Superior temporal gyrus (tissue), 1 donor: ENCODE data around the gene BTG4.

Source experiments
- DNase-seq: peaks from one replicate; pipeline ENCODE4 v3.0.0-alpha.2; 2016; ENCODE audit errors: extremely low spot score

BTG4 gene

DNA sequence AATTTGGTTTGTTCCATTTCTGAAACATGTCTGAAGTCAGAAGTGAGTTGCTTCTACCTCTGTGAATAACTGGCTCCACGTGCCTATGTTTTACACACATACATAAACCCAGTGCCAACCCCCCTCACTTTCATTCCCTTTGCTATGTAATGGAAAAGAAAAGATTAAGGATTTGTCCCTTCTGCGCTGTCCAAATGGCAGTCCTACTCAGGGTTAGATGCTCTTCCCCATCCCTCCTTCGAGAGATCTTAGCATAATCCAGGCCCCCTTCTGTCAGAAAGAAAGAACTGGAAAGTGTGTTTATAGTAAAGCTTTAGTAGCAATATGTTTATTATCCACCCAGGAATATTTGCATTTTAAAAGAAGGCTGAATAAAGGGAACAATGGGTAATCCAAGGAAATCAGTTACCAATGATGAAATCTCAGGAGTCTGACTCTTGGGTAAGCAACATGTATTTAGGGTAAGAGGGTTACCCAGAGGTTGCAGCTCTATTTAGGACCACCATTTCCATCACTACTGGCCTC is 25.2 kb upstream of the BTG4 start:
- DNase-seq = no peak

DNA sequence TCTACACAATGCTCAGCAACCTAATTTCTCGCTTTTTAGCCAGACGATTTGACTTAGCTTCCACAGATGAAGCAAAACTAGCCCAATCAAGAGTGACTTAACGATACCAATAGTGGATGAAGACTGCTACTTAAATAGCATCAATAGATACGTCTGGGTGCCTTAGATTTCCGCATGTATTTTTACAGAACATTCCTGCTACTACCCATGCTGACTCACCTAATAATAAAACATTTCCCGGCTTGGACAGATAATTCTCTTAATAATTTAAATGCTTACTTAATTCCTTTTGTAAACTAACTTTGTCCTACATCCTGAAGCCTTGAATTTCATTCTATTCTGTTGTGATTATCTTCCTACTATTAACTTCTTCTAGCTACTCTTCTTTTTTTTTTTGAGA is 23.1 kb upstream of the BTG4 start:
- no peak for DNase-seq

- DNase-seq = no peak
Observed at GRCh38 chr11:111532365-111532709, 20.2 kb upstream of the BTG4 start.

- no peak for DNase-seq
Observed at GRCh38 chr11:111531687-111532364, 19.6 kb upstream of the BTG4 start.

- DNase-seq = peak; percentile 80
Observed at GRCh38 chr11:111531136-111531535, 18.9 kb upstream of the BTG4 start.

GRCh38 chr11:111530091-111530490 is 17.9 kb upstream of the BTG4 start:
- no peak for DNase-seq

- DNase-seq = no peak
Observed at GRCh38 chr11:111528557-111528956, 16.4 kb upstream of the BTG4 start.

DNA sequence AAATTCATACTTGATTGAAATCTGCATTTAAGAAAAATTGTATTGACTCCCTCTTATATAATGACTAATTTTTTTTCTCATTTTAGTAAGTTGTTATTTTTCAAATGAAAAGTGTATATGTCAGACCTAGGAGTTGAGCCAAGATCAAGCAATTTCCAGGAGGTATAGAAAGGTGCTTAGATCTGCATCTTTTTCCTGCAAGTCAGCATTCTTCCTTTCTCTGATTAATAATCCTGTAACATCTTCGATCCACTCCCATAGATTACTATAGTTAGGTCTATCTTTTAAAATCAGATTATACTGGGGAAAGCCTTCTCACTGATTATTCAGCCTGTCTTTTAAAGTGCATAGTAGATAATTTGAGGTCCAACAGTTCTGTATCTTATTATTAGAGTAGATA is 15.1 kb upstream of the BTG4 start:
- DNase-seq = no peak

GRCh38 chr11:111526501-111526900 is 14.3 kb upstream of the BTG4 start:
- DNase-seq = no peak

- no peak for DNase-seq
Observed at GRCh38 chr11:111525456-111525855, 13.3 kb upstream of the BTG4 start.

DNA sequence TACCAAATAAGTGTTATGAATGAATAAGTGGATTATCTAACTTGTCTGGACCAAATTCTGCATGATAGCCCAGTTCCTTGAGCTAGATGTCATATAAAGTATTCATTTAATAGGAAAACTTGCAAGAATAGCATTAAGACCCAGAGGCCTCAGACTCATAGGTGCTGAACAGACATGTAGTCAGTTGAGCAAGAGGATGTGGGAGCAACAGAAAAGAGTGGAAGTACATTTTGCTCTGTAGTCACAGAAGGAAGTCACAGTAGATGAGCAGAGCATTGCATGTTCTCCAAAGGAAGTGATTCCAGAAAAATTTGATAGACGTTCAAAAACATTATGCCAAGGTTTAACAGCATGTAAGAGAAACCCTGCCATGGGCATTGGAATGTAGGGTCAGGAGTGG is 11.9 kb upstream of the BTG4 start:
- DNase-seq = no peak

DNA sequence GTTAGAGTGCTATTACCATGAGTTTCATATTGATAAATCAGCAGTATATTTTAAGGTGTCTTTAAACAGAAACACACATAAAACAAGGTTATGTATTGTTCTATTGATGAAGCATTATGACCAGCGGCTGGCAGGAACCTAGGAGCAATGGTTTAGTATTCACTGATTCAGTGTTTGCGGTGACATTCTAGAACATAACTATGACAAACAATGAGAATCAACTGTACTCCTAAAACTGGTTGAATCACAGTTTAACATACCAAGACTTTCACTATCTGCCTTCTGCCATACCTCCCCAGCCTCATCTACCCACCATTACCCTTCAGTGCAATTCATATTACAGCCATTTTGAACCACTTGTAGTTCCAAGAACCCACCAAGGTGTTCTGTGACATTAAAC is 11.2 kb upstream of the BTG4 start:
- DNase-seq = no peak

- DNase-seq = no peak
Observed at GRCh38 chr11:111522426-111522825, 10.2 kb upstream of the BTG4 start.

DNA sequence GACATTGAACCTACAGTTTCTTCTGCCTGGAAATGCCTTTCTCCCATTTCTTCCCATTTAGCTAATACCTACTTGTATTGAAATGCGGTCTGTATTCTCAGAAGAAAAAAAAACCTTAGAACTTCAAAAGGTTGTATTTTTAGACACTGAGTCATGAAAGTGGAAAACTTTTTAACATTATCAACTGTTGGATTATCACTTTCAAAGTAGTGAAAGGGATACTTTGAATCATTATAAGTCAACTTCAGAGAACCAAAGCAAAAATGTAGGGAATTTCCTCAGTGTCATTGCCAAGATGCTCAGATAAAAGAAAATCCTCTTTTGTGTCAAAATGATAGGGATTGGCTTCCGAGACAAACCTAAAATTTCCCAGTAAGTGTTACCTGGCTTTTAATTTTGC is 8.9 kb upstream of the BTG4 start:
- DNase-seq = no peak

DNA sequence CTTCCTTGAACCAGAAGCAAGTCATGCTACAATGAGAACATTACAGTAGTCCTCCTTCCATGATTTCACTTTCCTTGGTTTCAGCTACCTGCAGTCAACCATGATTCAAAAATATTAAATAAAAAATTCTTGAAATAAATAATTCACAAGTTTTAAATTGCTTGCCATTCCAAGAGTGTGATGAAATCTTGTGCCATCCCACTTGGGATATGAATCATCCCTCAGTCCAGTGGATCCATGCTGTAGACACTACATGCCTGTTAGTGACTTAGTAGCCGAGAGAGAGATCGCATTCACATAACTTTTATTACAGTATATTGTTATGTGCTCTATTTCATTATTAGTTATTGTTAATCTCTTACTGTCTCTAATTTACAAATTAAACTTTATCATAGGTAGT is 8.4 kb upstream of the BTG4 start:
- no peak for DNase-seq

DNA sequence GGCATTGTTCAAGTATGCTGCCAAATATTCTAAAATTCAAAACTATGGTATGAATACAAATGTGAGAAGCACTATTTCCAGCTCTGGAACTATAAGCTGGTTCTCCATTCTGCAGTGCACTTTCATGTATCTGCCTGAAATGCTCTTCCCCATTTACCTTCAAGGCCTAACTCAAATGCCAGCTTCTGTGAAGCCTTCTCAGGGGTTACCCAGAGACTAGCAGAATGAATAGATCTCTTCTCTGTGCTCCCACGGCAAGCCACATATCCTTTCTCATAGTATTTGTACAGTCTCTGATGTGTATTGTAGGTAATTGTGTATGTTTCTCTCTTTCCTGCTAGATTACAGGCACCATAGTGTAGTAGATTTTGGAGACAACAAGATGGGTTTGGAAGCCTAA is 6.5 kb upstream of the BTG4 start:
- no peak for DNase-seq

GRCh38 chr11:111515591-111515990 is 3.4 kb upstream of the BTG4 start:
- DNase-seq = no peak

- peak; percentile 31 for DNase-seq
Observed at GRCh38 chr11:111514216-111515031, 2.2 kb upstream of the BTG4 start, which contains the start of gene HOATZ. TSS of gene HOATZ (plus strand) at chr11:111514778. CDS start at chr11:111514785, 7 bp downstream.

- DNase-seq = no peak
Observed at GRCh38 chr11:111513240-111513605, 1.0 kb upstream of the BTG4 start.

GRCh38 chr11:111510311-111510710 is 1.9 kb downstream of the BTG4 start:
- no peak for DNase-seq

- DNase-seq = no peak
Observed at GRCh38 chr11:111502611-111503010, 9.6 kb downstream of the BTG4 start.

DNA sequence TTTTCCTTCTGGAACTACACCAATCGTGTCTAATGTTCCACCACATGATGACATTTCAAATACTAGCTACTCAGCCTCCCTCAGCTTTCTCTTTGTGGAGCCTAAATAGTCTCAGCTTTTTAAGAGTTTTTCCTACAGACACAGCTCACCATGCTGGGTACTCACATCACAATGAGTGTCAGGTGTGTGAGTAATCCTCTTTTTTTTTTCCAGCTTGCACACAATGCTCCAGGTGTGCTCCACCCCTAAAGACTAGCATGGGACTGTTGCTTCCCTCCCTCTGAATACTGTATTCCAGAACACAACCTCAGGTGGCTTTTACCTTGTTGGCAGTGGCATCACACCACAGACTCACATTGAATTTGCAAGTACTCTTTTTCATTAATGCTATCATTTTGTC is 11.7 kb downstream of the BTG4 start:
- no peak for DNase-seq

GRCh38 chr11:111499483-111499882 is 12.7 kb downstream of the BTG4 start:
- no peak for DNase-seq
